K562 (cell line): ENCODE results near the gene CLDND2. TPM values are rescaled to one million over a fixed set of nuclear protein-coding genes. Genes with fewer than 3 reads are reported as not detected.

Experiments used
- ATAC-seq: fragments of 200-7000 bp; cut with Tn5 transposase; 3 replicates; pipeline ENCODE4 v1.9.1; 2020; ENCODE audit warnings: moderate library complexity
- BruUV-seq: library from RNA; stranded (reverse); fragments of 400-500 nt; replicated peaks from 2 replicates; lab custom pipeline; 2021; lab: Mats Ljungman, UMichigan
- CTCF ChIA-PET: fragments of 300-600 bp; formaldehyde crosslinking; extraction: SDS; loops from one replicate; lab custom pipeline; 2021; ENCODE audit warnings: low intra/inter-chr PET ratio; lab: Yijun Ruan, JAX
- POLR2A ChIA-PET: fragments of 300-600, 350-650 bp; sonication (Branson Sonifier 250); formaldehyde crosslinking; extraction: SDS; loops from one replicate; lab custom pipeline; 2021; ENCODE audit warnings: antibody characterized with exemption, inconsistent platforms; lab: Yijun Ruan, JAX
- DNase-seq, 4 experiments: peaks; one replicate each; pipeline versions ENCODE4 v3.0.0 to v3.0.0-alpha.2; 2011 to 2018; ENCODE audit warnings: low spot score in 3 of 4, mixed read lengths in 3 of 4; ENCODE audit errors: extremely low read depth in 1 of 4
- FAIRE-seq: peaks from 2 replicates; lab custom pipeline; 2011; peaks lifted over from hg19 to GRCh38; lab: Jason Lieb, UNC
- H2AFZ ChIP-seq: 2 replicates; pipeline ENCODE4 v1.6.0; 2011; ENCODE audit warnings: low read depth, low read length, control low read depth, inconsistent platforms
- H3K27ac ChIP-seq: fragments of 200-600 bp; 3 replicates; pipeline ENCODE4 v1.8.0; 2011; ENCODE audit warnings: low read depth, mild to moderate bottlenecking, control low read depth, inconsistent platforms, low read length, moderate library complexity, mixed read lengths; ENCODE audit errors: extremely low read depth
- H3K27me3 ChIP-seq, 2 experiments: fragments of 300-600 bp in 1 of 2; 2 replicates in 1 of 2; 3 replicates in 1 of 2; pipeline versions ENCODE4 v1.6.0 to v1.8.0; 2011; ENCODE audit warnings: inconsistent platforms in 2 of 2, low read length in 2 of 2, mild to moderate bottlenecking in 1 of 2, mixed read lengths in 1 of 2, moderate library complexity in 1 of 2; ENCODE audit not compliant: control insufficient read depth in 2 of 2, insufficient read depth in 2 of 2
- H3K36me3 ChIP-seq: fragments of 300-600 bp; 3 replicates; pipeline ENCODE4 v1.8.0; 2011; ENCODE audit warnings: mild to moderate bottlenecking, low read length, inconsistent platforms; ENCODE audit not compliant: control insufficient read depth, insufficient read depth
- H3K4me1 ChIP-seq, 2 experiments: fragments of 200-600 bp in 1 of 2; replicated peaks in 1 of 2; 2 replicates in 1 of 2; 3 replicates in 1 of 2; pipeline versions ENCODE4 v1.5.1 to v1.8.0; 2011; ENCODE audit warnings: inconsistent platforms in 2 of 2, low read length in 2 of 2, mild to moderate bottlenecking in 1 of 2, mixed read lengths in 1 of 2, moderate library complexity in 1 of 2; ENCODE audit not compliant: control insufficient read depth in 2 of 2, insufficient read depth in 2 of 2
- H3K4me2 ChIP-seq: 2 replicates; pipeline ENCODE4 v1.6.1; 2011; ENCODE audit warnings: low read length, control low read depth, inconsistent platforms, mixed read lengths; ENCODE audit not compliant: insufficient read depth
- H3K4me3 ChIP-seq: fragments of 200-600 bp; sonication (generic), shearing (Covaris generic); 2 replicates; pipeline ENCODE4 v1.5.1; 2016; ENCODE audit warnings: control low read depth, inconsistent platforms
- H3K79me2 ChIP-seq: fragments of 200-600 bp; 3 replicates; pipeline ENCODE4 v1.8.0; 2011; ENCODE audit warnings: low read length, inconsistent platforms; ENCODE audit not compliant: control insufficient read depth, insufficient read depth
- H3K9ac ChIP-seq, 2 experiments: 2 replicates each; pipeline versions ENCODE4 v1.6.0 to v1.6.1; 2011; ENCODE audit warnings: low read depth in 2 of 2, low read length in 2 of 2, control low read depth in 1 of 2, inconsistent platforms in 1 of 2, mild to moderate bottlenecking in 1 of 2, mixed read lengths in 1 of 2; ENCODE audit not compliant: insufficient read depth in 1 of 2
- H3K9me1 ChIP-seq: one replicate; pipeline ENCODE4 v1.6.0; 2011; ENCODE audit warnings: inconsistent platforms, mild to moderate bottlenecking, low read length, moderate library complexity; ENCODE audit not compliant: control insufficient read depth, insufficient read depth
- H3K9me3 ChIP-seq: replicated peaks from 2 replicates; pipeline ENCODE4 v1.5.1; 2011; ENCODE audit warnings: low read depth, low read length, inconsistent platforms; ENCODE audit not compliant: control insufficient read depth, insufficient read depth
- H4K20me1 ChIP-seq: replicated peaks from 2 replicates; pipeline ENCODE4 v1.6.1; 2011; ENCODE audit warnings: low read length, inconsistent platforms, mixed read lengths; ENCODE audit not compliant: control insufficient read depth, insufficient read depth
- EGR1 ChIP-seq: fragments of 450-650 bp; conservative IDR thresholded peaks from 2 replicates; pipeline ENCODE4 v1.6.1; 2017; ENCODE audit warnings: mild to moderate bottlenecking
- ETV6 ChIP-seq, 3 experiments: fragments of 150-350 bp in 1 of 3; sonication (generic) in 1 of 3; formaldehyde crosslinking in 1 of 3; IDR thresholded peaks; 2 replicates each; pipeline versions ENCODE4 v1.6.1 to v1.8.0; 2014 to 2022; ENCODE audit warnings: borderline replicate concordance in 2 of 3, low read depth in 2 of 3, antibody characterized with exemption in 1 of 3, low read length in 1 of 3, mild to moderate bottlenecking in 1 of 3, missing genetic modification reagents in 1 of 3
- FUS ChIP-seq: fragments of 200-400 bp; formaldehyde crosslinking; optimal IDR thresholded peaks from 2 replicates; pipeline ENCODE3; 2017; ENCODE audit warnings: low read depth, low read length
- ILF3 ChIP-seq: fragments of 450-650 bp; IDR thresholded peaks from 2 replicates; pipeline ENCODE4 v1.6.1; 2018; ENCODE audit warnings: antibody characterized with exemption, mild to moderate bottlenecking, moderate library complexity, borderline replicate concordance
- MNT ChIP-seq, 2 experiments: fragments of 450-650 bp; conservative IDR thresholded peaks; 2 replicates each; pipeline ENCODE4 v1.6.1; 2017; ENCODE audit warnings: mild to moderate bottlenecking in 2 of 2, moderate library complexity in 2 of 2
- RNF219 ChIP-seq: fragments of 250-450 bp; sonication (Bioruptor Pico); IDR thresholded peaks from 2 replicates; pipeline ENCODE4 v1.5.0; 2022; ENCODE audit warnings: mild to moderate bottlenecking
- ZBTB17 ChIP-seq: fragments of 450-650 bp; formaldehyde crosslinking; IDR thresholded peaks from 2 replicates; pipeline ENCODE4 v1.4.0; 2020; ENCODE audit warnings: mild to moderate bottlenecking
- ZBTB7A ChIP-seq: IDR thresholded peaks from 2 replicates; pipeline ENCODE4 v1.6.1; 2011; ENCODE audit warnings: low read depth, mild to moderate bottlenecking, low read length, moderate library complexity, borderline replicate concordance; ENCODE audit not compliant: control insufficient read depth
- WGBS: fragments of 100-300 bp; shearing (Covaris generic); methylation state at CpG from one replicate; pipeline ENCODE4 v1.1.6; 2016; ENCODE audit warnings: low coverage, mixed read lengths; ENCODE audit not compliant: insufficient coverage; ENCODE audit errors: missing lambda C conversion rate; 5-methylcytosine and 5-hydroxymethylcytosine counted together
- in situ Hi-C: fragments of 300-500 bp; cut with MboI; formaldehyde crosslinking; loops from 4 replicates; pipeline ENCODE4 v1.15.0; 2018; ENCODE audit warnings: inconsistent platforms, mixed read lengths
- intact Hi-C: fragments of 100-400 bp; cut with micrococcal nuclease; formaldehyde crosslinking; loops from 2 replicates; pipeline ENCODE4 v1.14.2; 2022
- polyA plus RNA-seq, 8 experiments: library from polyadenylated mRNA; depleted of rRNA in 4 of 8; stranded (reverse) in 5 of 8; unstranded in 3 of 8; fragments of >200 nt; fragmentation: Nextera tagmentation in 2 of 8; fragmentation: Illumina TruSeq in 1 of 8; extraction: Ambion mirVana in 2 of 8; extraction: Trizol in 1 of 8; gene quantifications; 2 replicates each; pipeline versions ENCODE4 v1.2.1 to v1.2.3, GENCODE V29; 2011 to 2014; ENCODE audit warnings: inconsistent platforms in 1 of 8, missing spikeins in 1 of 8
- total RNA-seq, 7 experiments: library from RNA; depleted of rRNA in 6 of 7; stranded (reverse); fragments of >200 nt in 6 of 7; fragmentation: Illumina TruSeq in 2 of 7; extraction: Trizol in 2 of 7; gene quantifications; 2 replicates each; pipeline versions ENCODE4 v1.2.1 to v1.2.3, GENCODE V29; 2011 to 2021; ENCODE audit warnings: low replicate concordance in 1 of 7

The CLDND2 gene
- total and polyA plus RNA-seq, 9 of the 15 experiments (the other 6 are each of a cell fraction or from before 2014, with no cell fraction given) = 0.45 to 4.0 (median 1.2) TPM; not detected in 3

- DNase-seq (peak in 3 of 4 experiments; percentile 32 to 58 (median 56)), FAIRE-seq (no peak), ATAC-seq (no peak)
- POLR2A ChIA-PET = interaction anchor here (1.1 kb wide), 1 partner anchor 39 kb away, joined by 3 read pairs; no protein-coding TSS in a partner anchor
- H3K9me1 ChIP-seq = no peaks in the 10 kb centered on the region
- in situ Hi-C loops (no loop called here), intact Hi-C loops (no loop called here)
- no peaks in the 10 kb centered on the region for H4K20me1 ChIP-seq
- H3K79me2 ChIP-seq = no peaks in the 10 kb centered on the region
- CTCF ChIA-PET = no interaction called here
- peaks cover 25 to 39% of the 10 kb centered on the region in 2 experiments for H3K27me3 ChIP-seq
- H3K4me2 ChIP-seq = no peak overlapping the region
- BruUV-seq = no TSS peak
- H3K9me3 ChIP-seq = no peaks in the 10 kb centered on the region
- H3K27ac ChIP-seq = no peak overlapping the region
- TF ChIP-seq ZBTB17 (CRISPR knock-in tag) = no peak
- TF ChIP-seq ETV6 (IDR thresholded peaks at IDR 0.05; ENCODE audit: borderline replicate concordance in 1 of 2, low read depth in 2 of 2, low read length in 1 of 2) = no peak
- no peak for TF ChIP-seq ETV6 (CRISPR knock-in tag; IDR thresholded peaks at IDR 0.05; ENCODE audit: borderline replicate concordance)
- TF ChIP-seq RNF219 (CRISPR knock-in tag) = no peak
- TF ChIP-seq FUS = no peak
- TF ChIP-seq MNT (conservative IDR thresholded peaks at IDR 0.05) = no peak
- no peak for TF ChIP-seq ILF3
- TF ChIP-seq ZBTB7A = 0 out of 2 replicates have a peak, but pooled peaks have one; percentile 16
- 0 out of 2 replicates have a peak, but pooled peaks have one; percentile 9 for TF ChIP-seq EGR1
- peaks cover 4 to 33% of the 10 kb centered on the region in 2 experiments; a peak in 3 of 5 replicates for H3K4me1 ChIP-seq
- H3K4me3 ChIP-seq = no peak overlapping the region
- H3K9ac ChIP-seq = no peak overlapping the region
- peak overlapping the region; percentile 98; the same call in 1 of the 2 replicates for H2AFZ ChIP-seq
- H3K36me3 ChIP-seq = no peaks in the 10 kb centered on the region
- WGBS = 0% methylated on average over 1 of the region's 36 CpGs
Observed at GRCh38 chr19:51326216-51327065, 42.4 kb downstream of the CLDND2 start.
